HG03442 (cell line): ENCODE measurements around the gene GJA10.
"Not testable (repeated sequence)": the region's sequence is repeated elsewhere in the genome, so short reads cannot be mapped to it uniquely, and the experiment has no call there.

Source experiments
- ATAC-seq: cut with Tn5 transposase; IDR thresholded peaks from one replicate; pipeline ENCODE4 v1.9.1; 2021; ENCODE audit warnings: mild to moderate bottlenecking, moderate library complexity; ENCODE audit not compliant: unreplicated experiment

Gene GJA10

DNA sequence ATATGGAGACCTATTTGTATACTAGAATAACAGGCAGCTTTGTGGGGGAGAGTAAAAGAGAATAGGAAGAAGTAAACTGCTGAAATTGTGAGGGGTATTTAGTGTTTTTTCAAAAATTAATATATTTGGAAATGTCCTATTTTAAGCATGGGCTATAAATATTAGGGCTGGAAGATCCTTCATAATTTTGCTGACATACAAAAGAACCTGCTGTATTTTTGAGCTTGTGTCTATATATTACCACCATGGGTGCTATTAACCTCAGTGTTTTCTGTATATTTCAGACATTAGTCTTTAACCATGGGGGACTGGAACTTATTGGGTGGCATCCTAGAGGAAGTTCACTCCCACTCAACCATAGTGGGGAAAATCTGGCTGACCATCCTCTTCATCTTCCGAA lies at the start of gene GJA10:
GJA10 (plus strand) TSS at position 301 of the 400 bp plus-strand sequence; CDS start at position 301, 0 bp downstream.
- no peak for ATAC-seq

- not testable (repeated sequence) for ATAC-seq
Observed at GRCh38 chr6:89847513-89847912, 46.8 kb upstream of the GJA10 start.

- no peak for ATAC-seq
Observed at GRCh38 chr6:89853068-89853467, 41.2 kb upstream of the GJA10 start.

GRCh38 chr6:89858041-89858440 lies 36.2 kb upstream of the GJA10 start:
- ATAC-seq: no peak

DNA sequence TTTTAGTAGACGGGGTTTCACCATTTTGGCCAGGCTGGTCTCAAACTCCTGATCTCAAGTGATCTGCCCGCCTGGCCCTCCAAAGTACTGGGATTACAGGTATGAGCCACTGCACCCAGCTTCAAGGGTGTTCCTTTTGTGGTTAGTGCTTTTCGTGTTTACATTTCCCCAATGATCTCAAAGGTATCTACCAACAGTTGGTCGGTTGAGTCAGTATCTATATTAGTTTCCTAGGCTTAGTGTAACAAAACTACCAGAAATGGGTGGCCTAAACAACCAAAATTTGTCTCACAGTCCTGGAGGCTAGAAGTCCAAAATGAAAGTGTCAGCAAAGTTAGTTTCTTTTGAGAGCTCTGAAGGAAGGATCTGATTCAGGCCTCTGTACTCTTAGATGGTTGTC lies 34.5 kb upstream of the GJA10 start:
- ATAC-seq: peak; percentile 70

GRCh38 chr6:89862273-89862672 lies 32.0 kb upstream of the GJA10 start:
- peak; percentile 73 for ATAC-seq

- peak; percentile 9 for ATAC-seq
Observed at GRCh38 chr6:89862698-89863097, 31.6 kb upstream of the GJA10 start.

DNA sequence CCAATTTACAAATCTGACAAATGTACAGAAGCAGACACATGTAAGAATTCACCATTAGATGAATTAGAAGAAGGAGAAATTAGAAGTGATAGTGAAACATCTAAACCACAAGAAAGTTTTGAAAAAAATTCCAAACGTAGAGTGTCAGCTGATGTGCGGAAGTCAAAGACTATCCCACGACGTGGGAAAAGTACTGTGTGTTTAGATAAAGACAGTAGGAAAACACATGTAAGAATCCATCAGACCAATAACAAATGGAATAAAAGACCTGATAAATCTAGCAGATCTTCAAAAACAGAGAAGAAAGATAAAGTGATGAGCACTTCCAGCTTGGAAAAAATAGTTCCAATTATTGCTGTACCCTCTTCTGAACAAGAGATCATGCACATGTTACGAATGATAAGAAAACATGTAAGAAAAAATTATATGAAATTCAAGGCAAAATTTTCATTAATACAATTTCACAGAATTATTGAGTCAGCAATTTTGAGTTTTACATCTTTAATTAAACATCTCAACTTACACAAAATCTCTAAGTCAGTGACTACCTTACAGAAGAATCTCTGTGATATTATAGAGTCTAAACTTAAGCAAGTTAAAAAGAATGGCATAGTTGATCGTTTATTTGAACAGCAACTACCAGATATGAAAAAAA lies 28.1 kb upstream of the GJA10 start:
- no peak for ATAC-seq

- ATAC-seq: no peak
Observed at GRCh38 chr6:89873721-89874120, 20.5 kb upstream of the GJA10 start.

DNA sequence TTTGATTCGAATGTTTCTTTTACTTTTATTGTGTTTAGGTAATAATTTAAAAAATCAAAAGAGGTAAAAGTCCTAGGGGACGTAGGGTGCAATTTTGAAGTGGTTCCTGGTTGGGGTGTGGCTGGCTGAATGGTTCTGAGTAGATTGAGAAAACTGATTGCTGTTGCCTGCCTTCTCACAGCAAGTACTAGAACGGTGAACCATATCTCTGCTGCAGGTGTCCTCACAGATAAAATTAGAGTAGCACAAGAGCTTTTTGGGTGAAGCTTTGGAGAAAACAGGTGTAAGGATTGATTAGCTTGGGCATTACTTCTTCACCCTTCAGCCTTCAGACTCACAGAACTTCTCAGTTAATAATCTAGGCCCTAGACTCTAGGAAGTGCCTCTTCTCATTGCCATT lies 19.8 kb upstream of the GJA10 start:
- no peak for ATAC-seq

- no peak for ATAC-seq
Observed at GRCh38 chr6:89886378-89887120, 7.7 kb upstream of the GJA10 start.

- ATAC-seq: no peak
Observed at GRCh38 chr6:89887452-89888137, 6.7 kb upstream of the GJA10 start.

DNA sequence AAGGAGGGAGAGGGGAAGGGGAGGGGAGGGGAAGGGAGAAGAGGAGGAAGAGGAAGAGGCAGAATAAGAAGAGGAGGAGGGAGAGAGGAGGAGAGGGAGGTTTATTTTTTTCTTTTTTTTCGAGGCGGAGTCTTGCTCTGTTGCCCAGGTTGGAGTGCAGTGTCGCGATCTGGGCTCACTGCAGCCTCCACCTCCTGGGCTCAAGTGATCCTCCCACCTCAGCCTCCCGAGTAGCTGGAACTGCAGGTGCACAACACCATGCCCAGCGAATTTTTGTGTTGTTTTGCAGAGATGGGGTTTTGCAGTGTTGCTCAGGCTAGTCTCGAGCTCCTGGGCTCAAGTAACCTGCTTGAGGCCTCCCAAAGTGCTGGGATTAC lies 6.1 kb upstream of the GJA10 start:
- ATAC-seq: no peak

DNA sequence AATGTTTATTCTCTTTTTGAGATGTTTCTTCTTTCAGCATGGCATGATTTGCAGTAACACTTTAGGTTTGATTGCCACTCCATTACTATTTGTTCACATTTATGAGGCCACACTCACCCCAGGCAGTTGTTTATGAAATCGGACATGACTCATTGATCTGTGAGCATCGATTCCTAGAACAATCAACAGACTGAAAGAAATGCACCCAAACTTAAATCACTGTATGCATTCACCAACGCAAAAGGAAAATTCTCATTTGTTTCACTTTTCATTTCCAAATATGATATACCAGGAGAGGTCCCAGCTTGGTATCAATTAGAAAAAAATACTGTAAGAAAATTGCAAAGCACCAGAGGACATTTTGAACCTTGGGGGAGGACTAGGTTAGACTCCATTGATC lies 5.4 kb upstream of the GJA10 start:
- ATAC-seq: no peak

DNA sequence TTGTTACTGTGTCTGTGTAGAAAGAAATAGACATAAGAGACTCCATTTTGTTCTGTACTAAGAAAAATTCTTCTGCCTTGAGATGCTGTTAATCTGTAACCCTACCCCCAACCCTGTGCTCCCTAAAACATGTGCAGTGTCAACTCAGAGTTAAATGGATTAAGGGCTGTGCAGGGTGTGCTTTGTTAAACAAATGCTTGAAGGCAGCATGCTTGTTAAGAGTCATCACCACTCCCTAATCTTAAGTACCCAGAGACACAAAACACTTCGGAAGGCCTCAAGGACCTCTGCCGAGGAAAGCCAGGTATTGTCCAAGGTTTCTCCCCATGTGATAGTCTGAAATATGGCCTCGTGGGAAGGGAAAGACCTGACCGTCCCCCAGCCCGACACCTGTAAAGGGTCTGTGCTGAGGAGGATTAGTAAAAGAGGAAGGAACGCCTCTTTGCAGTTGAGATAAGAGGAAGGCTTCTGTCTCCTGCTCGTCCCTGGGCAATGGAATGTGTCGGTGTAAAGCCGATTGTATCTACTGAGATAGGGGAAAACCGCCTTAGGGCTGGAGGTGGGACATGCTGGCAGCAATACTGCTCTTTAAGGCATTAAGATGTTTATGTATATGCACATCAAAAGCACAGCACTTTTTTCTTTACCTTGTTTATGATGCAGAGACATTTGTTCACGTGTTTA lies 3.3 kb upstream of the GJA10 start:
- ATAC-seq: not testable (repeated sequence)

DNA sequence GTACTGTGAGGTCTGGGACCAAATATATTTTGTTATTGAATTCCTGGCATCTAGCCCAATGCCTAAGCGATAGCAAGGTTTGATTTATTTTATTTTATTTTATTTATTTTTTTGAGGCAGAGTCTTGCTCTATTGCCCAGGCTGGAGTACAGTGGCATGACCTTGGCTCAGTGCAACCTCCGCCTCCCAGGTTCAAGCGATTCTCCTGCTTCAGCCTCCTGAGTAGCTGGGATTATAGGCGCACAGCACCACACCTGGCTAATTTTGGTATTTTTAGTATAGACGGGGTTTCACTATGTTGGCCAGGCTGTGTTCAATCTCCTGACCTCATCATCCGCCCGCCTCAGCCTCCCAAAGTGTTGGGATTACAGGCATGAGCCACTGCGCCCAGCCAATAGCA lies 1.7 kb upstream of the GJA10 start:
- ATAC-seq: not testable (repeated sequence)

- no peak for ATAC-seq
Observed at GRCh38 chr6:89895276-89895874, 1.1 kb downstream of the GJA10 start.

GRCh38 chr6:89910001-89910901 lies 16.0 kb downstream of the GJA10 start:
- ATAC-seq: not testable (repeated sequence)

DNA sequence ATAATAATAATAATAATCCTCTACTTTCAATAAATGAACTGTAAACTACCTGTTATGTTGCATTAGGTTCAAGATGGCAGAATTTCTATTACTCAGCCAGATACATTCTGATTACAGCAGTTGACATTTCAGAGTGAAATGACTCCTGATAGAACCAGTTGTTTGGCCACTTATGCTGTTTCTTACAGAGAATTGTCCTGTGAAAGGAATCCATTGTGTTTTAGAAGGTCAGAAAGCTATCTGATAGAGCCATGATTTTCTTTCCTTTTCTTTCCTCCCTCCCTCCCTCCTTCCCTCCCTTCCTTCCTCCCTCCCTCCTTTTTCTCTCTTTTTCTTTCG lies 16.6 kb downstream of the GJA10 start:
- ATAC-seq: no peak
